IPS-18c (cell line): ENCODE results near the gene TMEM154.
"Not testable (repeated sequence)": the region's sequence is repeated elsewhere in the genome, so short reads cannot be mapped to it uniquely, and the experiment has no call there.

Experiments
- H3K4me3 ChIP-seq: 2 replicates; pipeline ENCODE4 v1.7.0; 2013; ENCODE audit warnings: low read depth, mild to moderate bottlenecking, low read length, moderate library complexity; ENCODE audit not compliant: insufficient read depth
- H3K9me3 ChIP-seq: one replicate; pipeline ENCODE4 v1.6.1; 2013; ENCODE audit warnings: mild to moderate bottlenecking, low read length, moderate library complexity; ENCODE audit not compliant: control insufficient read depth, insufficient read depth

TMEM154 gene

DNA sequence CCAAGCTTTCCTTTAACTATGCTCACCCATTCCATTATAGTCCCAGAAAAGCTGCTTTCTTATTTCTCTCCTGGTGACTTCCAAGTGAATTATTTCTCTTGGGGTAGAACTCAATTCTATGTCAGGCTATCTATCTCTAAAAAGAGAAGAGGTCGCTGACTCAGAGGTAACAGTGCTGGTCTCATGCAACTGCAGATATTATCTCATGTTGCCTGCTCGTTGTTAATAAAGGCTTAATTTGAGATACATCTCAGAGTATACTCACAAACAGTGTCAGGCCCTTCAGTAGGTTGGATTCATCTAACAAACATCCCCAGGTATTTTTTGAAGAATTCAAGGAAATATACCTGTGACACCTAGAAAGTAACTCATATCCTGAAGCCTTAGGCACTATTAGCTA is 2.7 kb downstream of the TMEM154 start:
- Histone ChIP-seq H3K4me3 (no peak overlapping the region), H3K9me3 (no peaks in the 10 kb centered on the region)

DNA sequence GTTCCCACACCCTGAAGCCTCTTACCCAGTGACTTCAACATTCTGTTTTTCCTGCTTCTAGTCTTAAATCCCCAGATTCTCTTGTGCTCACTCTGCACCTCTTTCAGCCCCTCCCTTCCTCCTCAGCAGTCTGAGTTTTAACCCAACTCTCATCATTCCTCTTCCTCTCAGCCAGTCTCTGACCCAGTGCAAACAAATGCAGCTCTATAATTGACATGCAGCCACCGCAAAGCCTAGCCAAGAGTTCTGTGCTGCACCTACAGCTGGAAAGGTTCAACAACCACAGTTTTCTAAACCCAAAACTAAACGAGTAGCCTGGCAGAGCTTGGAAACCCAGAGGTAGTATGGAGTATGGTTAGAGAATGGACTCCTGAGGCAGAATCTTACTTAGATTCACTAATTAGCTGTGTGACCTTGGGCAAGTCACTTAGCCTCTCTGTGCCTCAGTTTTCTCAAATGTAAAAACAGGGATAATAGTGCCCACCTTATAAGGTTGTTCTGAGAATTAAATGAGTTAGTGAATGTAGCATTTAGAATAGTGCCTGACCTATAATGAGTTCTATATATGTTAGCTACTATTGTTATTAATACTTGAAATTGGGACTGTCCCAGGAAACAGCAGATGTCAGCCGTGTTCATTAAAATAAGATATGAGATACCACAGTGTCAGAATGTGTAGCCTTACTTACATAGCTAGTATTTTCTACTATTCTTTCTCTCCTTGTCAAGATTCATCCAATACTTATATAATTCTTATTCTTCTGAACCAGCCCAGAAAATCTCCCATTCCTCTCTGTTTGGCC is 3.5 kb downstream of the TMEM154 start:
- no peak overlapping the region for H3K4me3 ChIP-seq
- no peaks in the 10 kb centered on the region for H3K9me3 ChIP-seq

DNA sequence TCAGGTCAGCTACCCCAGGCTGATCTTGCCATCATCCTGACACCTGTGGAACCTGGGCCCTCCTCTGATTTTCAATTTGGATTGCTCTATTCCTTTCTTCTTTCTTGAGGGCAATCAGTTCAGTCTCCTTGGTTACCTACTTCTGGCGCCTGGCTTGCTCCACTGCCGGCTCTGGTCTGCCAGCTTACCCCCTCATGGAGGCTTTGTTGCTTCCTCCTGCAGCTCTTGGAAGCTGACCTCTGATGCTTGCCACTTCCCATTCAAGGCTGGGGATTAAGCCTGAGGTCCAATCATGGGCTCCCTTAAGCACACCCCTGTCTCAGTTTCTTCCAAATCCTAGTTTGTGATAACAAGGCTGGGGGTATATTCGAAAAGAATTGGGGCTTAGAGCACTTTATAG is 5.4 kb downstream of the TMEM154 start:
- H3K4me3 ChIP-seq, result no peak overlapping the region
- H3K9me3 ChIP-seq, result no peaks in the 10 kb centered on the region

DNA sequence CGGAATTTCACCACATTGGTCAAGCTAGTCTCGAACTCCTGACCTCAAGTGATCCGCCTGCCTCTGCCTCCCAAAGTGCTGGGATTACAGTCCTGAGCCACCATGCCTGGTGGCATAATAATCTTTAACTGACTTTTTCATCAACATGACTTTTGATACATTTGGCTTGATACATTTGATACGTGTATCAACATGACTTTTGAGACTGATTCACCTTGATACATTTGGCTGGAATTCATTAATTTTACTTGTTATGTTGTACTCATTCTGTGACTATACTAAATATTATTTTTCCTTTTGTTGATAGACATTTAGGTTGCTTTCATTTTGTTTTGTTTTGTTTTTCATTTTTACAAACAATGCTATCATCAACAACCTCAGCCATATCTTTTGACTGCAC is 6.3 kb downstream of the TMEM154 start:
- Histone ChIP-seq H3K4me3 (no peak overlapping the region), H3K9me3 (no peaks in the 10 kb centered on the region)

DNA sequence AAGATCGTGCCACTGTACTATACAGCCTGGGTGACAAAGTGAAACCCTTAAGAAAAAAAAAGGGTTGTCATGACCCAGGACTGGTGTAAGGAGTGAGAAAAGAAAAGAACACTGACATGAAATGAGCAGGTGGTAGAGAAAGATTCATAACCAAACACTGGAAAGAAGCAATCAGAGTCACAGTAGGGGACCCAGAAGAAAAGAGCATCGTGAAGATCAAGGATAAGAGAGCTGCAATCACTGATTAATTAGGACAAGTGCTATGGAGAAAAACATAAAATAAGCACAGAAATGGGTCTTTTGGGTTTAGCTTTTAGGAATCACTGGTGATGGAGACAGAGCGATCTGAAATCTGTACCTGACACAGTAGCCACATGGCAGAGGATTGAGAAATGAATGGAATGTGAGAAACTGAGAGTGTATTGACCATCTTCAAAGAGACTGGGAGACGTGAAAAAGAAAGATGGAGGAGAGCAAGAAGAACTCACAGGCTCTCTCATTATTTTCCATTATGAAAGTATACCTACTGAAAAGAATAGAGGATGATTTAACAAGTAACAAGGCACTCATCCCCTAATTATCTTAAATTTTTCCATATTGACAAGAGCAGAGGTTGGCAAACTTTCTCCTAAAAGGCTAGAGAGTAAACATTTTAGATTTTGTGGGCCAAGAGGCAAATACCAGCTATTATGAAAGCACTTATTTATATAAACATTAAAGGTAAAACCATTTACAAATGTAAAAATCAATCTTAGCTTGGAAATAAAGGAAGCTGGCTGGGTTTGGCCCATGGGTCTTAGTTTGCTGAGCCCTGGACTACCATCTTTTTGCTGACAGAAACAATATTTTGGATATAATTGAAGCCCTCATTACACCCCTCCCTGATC is 7.3 kb downstream of the TMEM154 start:
- no peak overlapping the region for H3K4me3 ChIP-seq

DNA sequence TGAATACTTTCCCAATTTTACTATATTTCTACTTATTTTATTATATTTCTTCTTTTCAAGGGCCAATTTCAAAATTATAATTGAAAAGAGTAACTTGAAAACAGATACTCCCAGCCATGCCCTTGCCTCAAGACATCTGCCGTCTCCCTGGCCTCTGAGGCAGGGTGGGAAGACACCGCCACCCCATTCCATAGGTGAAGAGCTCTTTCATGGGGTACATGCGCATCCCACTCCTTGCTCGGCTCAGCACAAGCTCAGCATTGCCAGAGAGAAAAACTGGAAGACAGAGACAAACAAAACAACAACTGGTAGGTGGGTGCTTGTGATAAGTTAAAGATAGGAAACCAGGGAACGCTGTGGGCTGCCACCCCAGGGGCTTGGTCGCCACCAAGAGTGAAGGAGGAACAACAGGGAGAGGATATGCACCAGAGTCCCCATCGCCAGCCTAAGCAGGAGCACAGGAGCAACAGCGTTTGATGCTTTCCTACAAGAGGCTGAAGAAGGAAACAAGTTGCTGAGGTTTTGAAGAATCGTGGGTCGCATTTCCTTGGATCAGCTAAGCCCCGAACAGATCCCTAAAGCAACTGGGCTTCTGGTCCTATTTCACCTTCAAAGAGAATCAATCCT is 11.3 kb downstream of the TMEM154 start:
- no peaks in the 10 kb centered on the region for H3K9me3 ChIP-seq
- H3K4me3 ChIP-seq, result no peak overlapping the region

More for the DNA sequence above, 7.3 kb downstream of the TMEM154 start:
- no peaks in the 10 kb centered on the region for H3K9me3 ChIP-seq

DNA sequence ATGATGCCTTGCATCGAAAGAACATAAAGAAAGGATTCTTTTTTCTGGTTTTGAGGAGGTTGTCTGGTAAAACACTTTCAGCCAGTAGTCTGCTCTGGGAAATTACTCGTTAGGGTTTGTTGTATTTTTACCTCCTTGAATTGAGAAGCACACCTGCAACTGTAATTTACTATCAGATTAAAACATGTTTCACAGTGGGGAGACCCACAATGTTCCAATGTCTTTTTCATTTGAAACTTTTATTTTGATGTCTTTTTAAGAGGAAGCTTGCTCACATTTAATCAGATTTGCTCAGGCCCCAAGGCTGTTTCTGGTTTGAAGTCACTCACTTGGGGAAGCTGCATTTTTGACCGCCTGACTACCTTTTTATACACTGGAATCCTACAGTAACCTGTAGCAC is 12.0 kb downstream of the TMEM154 start:
- Histone ChIP-seq H3K4me3 (no peak overlapping the region), H3K9me3 (no peaks in the 10 kb centered on the region)

DNA sequence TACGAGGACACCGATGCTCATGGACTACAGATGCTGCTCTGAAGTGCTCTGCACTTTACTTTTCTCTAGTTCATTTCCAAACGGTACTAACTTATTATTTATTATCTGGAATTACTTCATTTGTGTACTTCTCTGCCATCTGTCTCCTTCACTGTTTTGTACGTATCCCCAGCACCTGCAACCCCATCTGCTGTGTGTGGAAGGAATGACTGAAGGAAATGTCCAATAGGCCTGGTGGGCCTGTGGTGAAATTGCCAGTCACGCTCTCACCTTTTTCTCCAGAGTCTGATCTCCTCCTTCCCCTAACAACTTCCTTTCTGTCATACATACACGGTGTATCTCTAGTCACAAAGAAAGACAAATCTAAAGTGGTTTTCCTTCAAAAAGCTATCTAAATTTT is 12.9 kb downstream of the TMEM154 start:
- Histone ChIP-seq H3K4me3 (no peak overlapping the region), H3K9me3 (no peaks in the 10 kb centered on the region)

DNA sequence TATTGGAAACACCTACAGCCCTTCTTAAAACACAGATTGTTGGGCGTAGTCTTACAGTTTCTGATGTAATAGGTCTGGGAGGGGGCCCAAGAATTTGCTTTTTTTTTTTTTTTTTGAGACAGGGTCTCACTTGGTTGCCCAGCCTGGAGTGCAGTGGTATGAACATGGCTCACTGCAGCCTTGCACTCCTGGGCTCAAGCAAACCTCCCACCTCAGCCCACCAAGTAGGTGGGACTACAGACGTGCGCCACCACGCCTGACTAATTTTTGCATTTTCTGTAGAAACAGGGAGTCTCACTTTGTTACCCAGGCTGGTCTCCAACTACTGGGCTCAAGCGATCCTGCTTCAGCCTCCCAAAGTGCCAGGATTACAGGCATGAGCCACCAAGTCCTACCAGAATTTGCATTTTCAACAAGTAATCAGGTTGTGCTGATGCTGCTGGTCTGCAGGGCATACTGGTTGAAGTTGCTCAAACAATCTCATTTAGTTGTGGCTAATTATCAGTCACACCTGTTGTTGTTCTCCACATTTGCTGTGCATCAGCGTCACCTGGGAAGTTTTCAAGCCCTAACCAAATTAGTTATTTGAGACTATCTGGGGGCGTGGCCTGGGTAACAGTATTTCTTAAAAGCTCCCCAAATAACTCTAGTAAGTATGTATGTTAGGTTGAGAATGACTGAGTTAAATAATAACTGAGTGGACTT is 14.0 kb downstream of the TMEM154 start:
- no peaks in the 10 kb centered on the region for H3K9me3 ChIP-seq
- no peak overlapping the region for H3K4me3 ChIP-seq

DNA sequence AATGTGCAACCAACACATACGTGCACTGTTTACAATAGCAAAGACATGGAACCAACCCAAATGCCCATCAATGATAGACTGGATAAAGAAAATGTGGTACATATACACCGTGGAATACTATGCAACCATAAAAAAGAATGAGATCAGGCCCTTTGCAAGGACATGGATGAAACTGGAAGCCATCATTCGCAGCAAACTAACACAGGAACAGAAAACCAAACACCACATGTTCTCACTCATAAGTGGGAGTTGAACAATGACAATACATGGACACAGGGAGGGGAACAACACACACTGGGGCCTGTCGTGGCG is 15.8 kb downstream of the TMEM154 start:
- not testable (repeated sequence) for H3K4me3 ChIP-seq, H3K9me3 ChIP-seq

DNA sequence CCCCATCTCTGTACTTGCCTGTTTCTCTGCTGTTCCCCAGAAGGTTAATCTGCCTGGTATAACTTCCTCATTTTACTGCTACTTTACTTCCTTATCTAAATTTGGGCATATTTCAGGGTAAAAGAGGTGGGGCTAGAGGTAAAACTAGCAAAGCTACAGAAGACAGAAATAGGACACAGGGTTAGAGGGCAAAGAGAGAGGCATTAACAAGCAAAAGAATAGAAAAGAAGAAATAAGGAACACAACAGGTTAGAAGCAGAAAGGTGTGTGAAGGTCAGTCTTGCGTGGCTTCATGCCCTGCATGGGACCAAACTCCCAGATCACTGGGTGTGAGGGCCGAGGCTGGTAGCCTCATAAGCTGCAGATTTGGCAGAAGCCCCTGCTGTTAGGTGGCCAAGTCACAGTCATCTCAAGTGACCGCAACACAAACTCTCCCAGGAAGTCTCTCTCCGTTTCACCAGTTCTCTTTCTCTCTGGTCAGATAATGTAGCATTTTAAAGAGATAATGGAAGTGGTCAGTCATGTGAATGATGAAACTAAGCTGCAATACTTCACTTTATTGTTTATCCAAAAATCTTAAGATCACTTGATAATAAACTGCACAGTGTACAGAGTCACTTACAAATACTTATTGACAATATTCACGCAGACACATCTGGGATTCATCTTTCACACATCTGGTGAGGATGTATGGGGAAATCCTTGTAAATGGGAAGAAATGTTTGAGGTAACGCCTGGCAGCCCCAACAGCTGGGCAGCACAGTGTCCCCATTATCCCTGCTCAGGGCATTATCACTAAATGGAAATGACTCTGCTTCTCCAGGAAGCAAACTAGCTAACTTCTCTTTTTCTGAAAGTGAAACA is 16.4 kb downstream of the TMEM154 start:
- H3K9me3 ChIP-seq, result no peaks in the 10 kb centered on the region
- no peak overlapping the region for H3K4me3 ChIP-seq

DNA sequence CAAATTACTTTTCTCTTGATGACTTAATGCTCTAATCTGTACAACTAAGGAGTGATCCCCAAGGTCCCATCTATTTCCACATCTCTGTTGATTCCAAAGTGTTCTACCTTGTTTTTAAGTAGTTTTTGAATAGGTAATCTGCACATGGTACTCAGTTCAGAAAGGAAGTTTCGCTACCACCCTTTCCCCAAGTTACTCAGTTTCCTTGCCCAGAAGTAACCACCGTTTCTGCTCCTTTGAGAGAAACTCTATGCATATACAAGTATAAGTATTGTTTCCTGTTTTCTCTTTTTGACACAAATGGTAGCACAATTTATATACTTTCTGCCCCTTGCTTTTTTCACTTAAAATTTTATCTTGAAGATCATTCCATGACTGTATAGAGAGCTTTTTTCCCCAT is 18.1 kb downstream of the TMEM154 start:
- no peaks in the 10 kb centered on the region for H3K9me3 ChIP-seq
- no peak overlapping the region for H3K4me3 ChIP-seq

DNA sequence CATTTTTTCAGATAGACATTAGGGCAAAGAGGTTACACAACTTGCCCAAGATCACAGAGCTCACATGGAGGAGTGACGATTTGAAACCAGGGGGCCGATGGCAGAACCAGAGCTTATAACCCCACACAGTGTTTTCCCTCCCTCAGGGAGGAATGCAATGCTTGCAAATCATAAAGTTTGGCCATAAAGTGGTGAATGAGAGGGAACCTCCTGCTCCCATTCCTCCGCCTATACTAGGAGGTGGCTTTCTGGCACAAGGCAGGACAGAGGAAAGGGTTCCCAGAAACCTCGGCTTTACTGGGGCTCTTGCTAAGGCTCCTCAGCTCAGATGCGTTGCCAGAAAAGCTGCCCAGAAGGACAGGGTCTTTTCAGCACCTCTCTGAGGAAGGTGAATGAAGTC is 19.3 kb downstream of the TMEM154 start:
- Histone ChIP-seq H3K9me3 (no peaks in the 10 kb centered on the region), H3K4me3 (no peak overlapping the region)

DNA sequence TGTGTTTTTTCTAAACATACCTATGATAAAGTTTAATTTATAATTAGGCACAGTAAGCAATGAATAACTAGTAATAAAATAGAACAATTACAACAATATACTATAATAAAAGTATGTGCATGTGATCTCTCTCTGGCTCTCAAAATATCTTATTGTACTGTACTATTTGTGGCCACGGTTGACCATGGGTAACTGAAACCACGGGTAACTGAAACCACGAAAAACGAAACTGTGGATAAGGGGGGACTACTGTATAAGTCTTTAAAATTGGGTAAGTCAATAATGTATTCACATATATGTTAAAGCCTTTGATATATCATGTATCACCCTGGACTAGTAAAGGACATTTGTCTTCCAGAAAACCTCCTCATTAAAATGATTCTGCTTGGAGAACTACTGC is 20.0 kb downstream of the TMEM154 start:
- Histone ChIP-seq H3K4me3 (no peak overlapping the region), H3K9me3 (no peaks in the 10 kb centered on the region)

DNA sequence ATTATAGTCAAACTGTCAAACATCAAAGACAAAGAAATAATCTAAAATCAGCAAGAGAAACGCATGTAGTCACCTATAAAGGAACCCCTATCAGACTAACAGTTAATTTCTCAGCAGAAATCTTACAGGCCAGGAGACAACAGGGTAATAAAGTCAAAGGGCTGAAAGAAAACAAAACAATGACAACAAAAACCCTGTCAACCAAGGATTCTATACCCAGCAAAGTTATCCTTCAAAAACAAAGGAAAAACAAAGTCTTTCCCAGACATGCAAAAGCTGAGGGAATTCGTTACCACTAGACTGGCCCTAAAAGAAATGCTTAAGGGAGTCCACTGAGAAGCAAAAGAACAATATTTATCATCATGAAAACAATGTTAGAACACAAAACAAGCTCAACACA is 22.1 kb downstream of the TMEM154 start:
- H3K9me3 ChIP-seq, result no peaks in the 10 kb centered on the region

DNA sequence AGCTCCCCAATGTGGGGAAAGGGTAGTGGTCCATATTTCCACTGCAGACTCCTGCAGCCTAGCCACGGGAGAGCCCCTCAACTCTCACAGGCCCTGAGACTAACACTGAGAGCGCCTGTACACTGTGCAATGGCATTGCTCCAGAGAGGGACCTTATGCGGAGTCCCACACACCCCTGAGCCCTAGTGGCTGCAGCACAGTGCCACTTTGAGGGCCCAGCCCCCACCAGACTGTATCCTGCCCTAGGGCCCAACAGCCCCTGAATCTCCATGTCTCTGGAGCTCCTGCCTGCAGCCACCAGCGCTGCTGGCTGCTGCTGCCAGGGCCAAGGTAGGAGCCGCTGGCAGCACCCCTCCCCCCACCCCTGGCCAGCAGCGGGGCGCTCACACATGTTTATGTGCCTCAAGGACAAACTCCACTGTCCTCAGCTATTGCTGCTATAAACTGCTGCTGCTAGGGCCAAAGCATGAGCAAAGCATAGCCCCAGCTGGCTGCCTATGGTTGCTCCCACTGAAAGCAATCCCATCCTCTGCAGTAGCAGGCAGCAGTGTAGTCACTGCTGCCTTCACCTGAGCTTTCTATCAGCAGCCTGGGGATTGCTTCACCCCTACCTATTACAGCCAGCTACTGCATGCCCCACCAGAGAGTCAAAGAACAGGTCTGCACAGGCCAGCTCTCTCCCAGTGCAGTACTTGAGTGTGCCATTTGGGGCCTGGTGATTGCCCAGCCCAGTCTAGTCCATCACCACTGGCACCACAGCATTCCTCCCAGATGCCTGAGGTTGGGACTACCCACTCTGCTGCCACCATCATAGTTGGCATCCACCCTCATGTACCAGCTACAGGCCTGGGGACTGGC is 24.3 kb downstream of the TMEM154 start:
- Histone ChIP-seq H3K4me3 (no peak overlapping the region), H3K9me3 (no peaks in the 10 kb centered on the region)

More for the DNA sequence above, 22.1 kb downstream of the TMEM154 start:
- no peak overlapping the region for H3K4me3 ChIP-seq
